GM18498 (cell line): Measurements from ENCODE around the gene KCTD19.

Experiments used
- ATAC-seq: cut with Tn5 transposase; IDR thresholded peaks from one replicate; pipeline ENCODE4 v1.9.1; 2021; ENCODE audit warnings: mild to moderate bottlenecking, moderate library complexity; ENCODE audit not compliant: unreplicated experiment

The KCTD19 gene

DNA sequence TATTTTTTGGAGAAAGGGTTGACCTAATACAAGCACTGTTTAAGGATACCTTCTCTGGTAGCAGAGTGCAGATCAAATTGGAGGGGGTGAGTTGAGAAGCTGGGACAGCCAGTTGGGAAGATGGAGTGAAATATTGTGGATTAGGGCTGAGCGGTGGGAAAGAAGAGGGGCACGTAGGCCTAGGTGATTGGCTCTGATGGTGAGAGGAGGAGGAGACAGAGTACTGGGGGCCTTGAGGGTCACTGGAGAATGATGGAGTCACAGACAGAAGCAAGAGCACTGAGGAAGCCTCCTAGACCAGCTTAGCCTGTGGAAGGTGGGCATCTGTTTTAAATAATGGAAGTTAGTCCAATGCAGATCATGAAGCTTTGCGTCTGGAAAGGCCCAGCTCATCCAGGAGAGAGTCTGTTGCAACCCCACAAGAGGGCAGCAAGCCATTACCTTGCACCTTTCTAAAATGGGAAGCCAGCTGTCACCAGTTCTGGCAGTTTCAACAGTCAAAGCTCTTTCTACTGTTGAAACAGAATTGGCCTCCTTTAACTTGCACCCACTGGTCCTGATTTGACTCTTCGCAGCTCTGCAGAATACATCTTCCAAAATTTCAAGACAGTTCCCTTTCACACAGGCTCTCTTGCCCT lies 66.0 kb downstream of the KCTD19 start:
- ATAC-seq: no peak

DNA sequence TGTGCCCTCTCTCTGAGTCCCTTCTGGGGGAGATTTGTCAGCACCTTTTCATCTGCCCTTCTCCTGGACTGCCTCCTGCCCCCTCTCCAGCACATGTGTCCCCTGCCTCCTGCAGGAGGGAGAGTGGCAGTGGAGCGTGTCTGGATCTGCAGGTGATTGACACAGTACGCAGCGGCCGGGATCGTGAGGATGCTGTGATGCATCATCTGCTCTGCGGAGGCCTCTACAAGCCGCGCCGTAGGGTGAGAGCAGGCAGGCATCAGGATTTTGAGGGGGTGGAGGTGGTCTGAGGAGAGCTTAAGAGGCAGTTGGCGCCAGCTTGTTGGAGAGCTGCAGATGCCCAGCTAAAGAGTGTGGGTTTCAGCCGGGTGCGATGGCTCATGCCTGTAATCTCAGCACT lies 66.8 kb downstream of the KCTD19 start:
- ATAC-seq: no peak

DNA sequence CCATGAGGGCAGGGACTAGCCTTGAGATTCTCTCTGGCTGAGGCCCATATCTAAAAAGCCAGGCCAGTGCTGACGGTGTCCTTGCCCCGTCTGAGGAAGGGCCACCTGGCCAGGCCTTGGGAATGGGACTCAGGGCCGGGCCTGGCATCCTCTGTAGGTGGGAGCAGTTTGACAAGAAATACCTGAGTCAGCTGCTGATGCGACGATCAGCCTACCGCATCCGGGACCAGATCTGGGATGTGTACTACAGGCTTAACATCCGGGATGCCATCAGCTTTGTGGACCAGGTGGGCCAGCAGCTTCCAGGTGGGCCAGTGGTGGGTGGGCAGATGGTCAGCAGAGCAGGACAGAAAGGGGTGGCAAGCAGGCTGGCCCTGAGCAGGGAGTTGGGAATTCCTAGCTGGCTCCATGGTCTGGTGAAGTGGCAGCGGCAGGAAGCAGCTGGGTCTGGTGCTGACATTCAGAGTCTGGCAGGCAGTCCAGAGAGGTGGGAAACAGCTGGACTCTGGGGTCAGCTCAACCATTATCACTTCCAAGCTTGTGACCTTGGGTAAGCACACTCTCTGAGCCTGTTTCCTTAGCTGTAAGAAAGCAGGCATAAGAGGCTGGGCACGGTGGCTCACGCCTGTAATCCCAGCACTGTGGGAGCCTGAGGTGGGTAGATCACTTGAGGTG lies 68.2 kb downstream of the KCTD19 start:
- ATAC-seq: no peak

GRCh38 chr16:67257486-67258160 lies 68.9 kb downstream of the KCTD19 start:
- no peak for ATAC-seq

GRCh38 chr16:67256701-67257230 lies 69.8 kb downstream of the KCTD19 start:
- ATAC-seq: no peak

GRCh38 chr16:67255553-67256221 lies 70.9 kb downstream of the KCTD19 start:
- ATAC-seq: no peak

DNA sequence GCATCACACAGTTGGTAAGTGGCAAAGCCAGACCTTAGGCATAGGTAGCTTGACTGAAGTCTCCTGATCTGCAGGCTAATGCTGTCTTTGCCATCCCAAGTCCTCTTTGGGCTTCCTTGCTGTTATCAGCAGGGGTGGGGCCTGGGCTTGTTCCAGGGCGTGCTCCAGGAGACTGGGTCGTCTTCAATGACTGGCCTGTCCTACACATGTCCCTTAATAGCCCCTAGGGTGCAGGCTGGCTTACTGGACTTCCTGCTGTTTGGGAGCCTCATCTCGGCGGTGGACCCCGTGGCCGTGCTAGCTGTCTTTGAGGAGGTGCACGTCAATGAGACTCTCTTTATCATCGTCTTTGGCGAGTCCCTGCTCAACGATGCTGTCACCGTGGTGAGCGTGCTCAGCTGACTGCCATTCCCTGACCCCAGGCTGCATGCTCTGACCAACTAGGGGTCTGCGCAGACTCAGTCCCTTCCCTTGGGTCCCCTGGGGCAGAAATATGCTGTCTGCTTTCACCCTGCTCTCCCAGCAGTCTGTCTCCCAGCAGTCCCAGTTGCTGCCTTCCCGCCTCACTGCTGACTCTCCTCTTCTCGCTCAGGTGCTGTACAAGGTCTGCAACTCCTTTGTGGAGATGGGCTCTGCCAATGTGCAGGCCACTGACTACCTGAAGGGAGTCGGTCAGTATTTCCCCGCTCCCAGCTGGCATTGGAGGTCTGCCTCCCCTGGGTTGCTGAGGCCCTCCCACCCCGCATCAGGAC lies 71.6 kb downstream of the KCTD19 start:
- no peak for ATAC-seq

DNA sequence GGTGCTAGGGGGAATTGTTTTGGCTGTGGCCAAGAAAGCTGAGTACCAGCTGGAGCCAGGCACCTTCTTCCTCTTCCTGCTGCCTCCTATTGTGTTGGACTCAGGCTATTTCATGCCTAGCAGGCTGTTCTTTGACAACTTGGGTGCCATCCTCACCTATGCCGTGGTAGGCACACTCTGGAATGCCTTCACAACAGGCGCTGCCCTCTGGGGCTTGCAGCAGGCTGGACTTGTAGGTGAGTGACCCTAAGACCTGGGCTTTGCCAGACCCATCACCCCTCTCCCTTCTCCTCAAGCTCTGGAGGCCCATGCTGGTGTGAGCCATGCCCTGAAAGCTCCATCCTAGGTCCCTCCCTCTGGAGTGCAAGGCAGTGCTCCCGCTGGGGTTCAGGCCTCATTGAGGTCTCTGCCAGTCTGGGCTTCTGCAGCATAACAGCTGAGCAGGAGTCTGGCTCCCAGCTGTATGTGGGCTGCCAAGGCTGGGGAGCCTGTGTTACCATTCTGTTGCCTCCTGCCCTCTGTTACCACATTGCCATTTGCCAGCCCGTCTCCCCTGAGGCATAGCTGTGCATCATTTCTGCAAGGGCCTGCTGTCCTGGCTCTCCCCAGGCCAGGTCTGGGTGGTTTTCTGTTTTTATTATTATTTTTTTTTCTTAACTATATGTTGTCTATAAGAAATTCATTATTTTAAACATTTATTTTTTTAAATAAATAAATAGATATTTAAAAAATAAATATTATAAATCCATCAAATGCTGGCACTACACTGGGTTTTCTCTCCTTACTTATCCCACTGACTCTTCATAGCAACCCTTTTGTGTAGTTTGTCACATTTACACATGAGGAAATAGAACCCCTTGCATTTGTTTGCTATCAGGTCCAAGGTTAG lies 73.7 kb downstream of the KCTD19 start:
- ATAC-seq: no peak

GRCh38 chr16:67250045-67250327 lies 76.6 kb downstream of the KCTD19 start:
- ATAC-seq: no peak

GRCh38 chr16:67249178-67250044 lies 77.1 kb downstream of the KCTD19 start:
- ATAC-seq: no peak

- ATAC-seq: no peak
Observed at GRCh38 chr16:67248401-67249177, 78.0 kb downstream of the KCTD19 start, which contains the start of gene SLC9A5. Gene SLC9A5 (plus strand): TSS chr16:67248979. CDS start chr16:67249015, 36 bp downstream.

DNA sequence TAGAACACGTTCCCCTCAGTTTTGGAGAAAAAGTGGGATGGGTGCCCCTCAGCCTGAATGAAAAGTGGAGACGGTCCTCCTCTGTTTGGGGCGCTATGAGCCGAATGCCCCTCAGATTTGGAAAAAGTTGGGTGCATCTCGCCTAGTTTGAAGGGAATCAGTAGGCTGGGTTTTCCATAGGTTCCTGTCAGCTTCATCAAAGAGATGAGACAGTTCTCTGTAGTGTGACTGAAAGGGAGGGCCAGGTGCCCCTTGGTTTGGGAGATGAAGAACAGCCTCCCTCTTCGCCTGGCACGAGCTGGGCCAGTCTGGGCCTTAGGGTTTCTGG lies 78.5 kb downstream of the KCTD19 start:
- no peak for ATAC-seq

GRCh38 chr16:67247192-67248072 lies 79.1 kb downstream of the KCTD19 start, which contains the start of gene FHOD1:
Gene FHOD1 (minus strand): TSS chr16:67247481. CDS start chr16:67247410, 71 bp downstream.
- peak; percentile 57 for ATAC-seq

GRCh38 chr16:67246756-67247191 lies 79.8 kb downstream of the KCTD19 start:
- ATAC-seq: peak; percentile 15

GRCh38 chr16:67246081-67246755 lies 80.3 kb downstream of the KCTD19 start:
- ATAC-seq: peak; percentile 23

DNA sequence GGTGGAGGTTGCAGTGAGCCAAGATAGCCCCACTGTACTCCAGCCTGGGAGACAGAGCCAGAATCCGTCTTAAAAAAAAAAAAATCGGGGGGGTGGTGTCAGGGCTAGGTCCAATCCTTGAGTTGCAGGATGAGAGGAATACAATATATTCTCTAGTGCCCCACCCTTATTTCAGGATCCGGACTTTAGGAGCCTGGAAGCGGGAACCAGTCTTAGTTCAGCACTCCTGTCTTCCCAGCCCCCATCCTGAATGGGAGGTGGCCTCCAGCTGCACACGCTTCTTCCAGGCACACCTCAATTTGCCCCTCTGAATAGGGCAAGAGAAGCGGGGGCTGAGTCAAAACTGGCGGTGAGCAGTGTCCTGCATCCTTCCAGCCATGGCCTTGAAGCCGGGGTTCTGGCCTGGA lies 80.9 kb downstream of the KCTD19 start:
- ATAC-seq: no peak
